ENCODE data around the gene ORM1.

Gene ORM1

DNA sequence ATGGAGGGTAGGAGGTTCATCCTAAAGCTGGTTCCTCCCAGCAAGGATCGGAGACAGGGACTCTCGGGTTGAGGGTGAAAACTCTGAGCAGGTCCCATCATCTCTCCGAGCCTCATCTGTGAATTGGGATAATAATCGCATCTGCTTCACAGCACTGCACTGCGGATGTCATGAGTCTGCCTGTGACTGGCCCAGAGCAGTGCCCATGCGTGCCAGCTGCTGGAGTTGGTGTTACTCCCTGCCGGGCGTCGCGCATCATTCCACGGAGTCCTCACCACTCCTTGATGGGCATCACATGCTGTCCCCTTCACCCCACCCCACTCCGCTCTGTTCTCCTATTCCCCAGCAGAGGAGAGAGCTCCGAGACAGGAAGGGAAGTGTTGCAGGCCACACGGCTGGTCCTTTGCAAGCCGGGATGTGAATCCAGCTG, 35.1 kb upstream of the ORM1 start:
- DNase-seq: no peak

DNA sequence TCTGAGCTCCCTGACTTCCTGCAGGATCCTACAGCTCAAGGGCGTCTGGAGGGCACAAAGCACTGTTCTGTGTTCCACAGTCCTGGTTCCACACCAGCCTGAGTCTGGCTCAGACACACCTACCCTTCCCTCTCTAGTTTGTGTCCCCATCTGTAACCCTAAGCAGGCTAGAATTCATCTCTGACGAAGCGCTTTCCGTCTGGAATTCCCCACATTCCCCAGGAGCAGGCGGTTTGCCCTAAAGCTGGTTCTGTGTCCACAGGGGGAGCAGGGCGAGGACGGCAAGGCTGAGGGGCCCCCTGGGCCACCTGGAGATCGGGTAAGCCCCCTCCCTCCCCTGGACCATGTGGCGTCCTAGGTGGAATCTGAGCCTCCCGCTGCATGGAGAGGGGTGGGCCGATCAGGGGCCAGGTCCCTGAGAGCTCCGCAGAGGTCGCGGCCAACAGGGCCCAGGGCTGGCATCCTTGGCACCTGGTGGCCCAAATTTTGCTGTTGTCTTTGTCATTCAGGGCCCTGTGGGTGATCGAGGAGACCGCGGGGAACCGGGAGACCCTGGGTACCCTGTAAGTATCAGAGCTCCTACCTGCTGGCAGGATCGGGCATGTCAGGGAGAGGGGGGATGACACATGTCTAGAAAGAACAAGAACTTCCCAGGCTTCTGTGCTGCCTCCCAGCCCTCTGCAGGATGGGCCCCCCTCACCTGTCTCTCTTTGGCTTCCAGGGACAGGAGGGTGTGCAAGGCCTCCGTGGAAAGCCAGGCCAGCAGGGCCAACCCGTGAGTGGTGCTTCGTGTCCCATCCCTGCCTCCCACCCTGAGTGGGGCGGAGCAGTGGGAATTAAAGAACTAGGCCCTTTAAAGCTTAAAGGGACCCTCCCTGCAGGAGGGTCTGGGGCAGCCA, 34.5 kb upstream of the ORM1 start:
- peak; percentile 11 for DNase-seq

DNA sequence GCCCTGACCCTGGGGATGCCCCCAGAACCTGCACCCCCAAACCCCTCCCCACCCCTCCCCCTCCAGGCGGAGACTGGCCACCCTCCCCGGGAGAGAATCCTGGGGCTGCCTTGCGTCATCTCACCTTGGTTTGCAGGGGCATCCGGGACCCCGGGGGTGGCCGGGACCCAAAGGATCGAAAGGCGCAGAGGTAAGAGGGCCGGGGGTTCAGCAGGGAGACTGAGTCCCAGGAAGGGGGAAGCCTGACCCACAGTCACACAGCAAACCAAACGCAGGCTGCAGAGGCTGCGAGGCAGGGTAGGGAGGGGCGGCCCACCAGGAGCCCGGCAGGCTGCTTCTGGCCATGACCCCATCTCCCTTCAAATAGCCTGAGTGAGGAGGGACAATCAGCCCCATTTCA, 33.8 kb upstream of the ORM1 start:
- no peak for DNase-seq

DNA sequence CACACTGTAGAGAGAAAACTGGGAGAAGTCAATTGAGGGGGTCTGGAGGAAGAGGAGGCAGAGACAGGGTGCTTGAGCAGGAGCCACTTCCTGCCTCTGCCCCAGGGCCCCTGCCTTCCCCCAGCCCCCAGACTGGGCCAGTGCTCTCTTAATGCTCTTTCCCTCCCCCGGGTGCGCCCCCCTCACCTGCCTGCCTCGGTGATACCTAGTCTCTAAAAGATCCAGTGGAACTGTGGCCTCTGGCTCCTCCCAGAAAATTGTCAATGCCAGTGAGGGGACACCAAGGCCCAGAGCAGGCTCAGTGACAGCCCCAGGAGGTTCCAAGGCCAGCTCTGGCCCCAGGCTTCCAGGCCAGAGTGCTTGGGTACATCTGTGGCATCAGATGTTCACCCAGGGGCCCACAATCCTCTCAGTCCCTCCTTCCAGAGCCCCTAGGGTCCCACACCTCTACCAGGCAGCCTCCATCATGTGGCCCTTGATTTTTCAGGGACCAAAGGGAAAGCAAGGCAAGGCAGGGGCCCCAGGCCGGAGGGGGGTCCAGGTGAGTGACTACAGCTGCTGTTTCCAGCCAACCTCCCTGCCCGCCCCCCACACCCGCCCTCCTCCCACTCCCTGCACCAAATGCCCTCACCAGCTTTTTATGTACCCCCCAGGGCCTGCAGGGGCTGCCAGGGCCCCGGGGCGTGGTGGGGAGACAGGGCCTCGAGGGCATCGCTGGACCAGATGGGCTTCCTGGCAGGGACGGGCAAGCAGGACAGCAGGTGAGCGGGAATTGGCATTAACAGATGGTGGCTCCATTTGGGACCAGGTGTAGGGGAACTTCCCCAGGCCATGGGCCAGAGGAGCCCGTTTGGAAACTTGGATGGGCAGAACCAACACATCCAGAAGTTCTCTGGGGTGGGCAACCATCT, 33.1 kb upstream of the ORM1 start:
- DNase-seq: no peak

DNA sequence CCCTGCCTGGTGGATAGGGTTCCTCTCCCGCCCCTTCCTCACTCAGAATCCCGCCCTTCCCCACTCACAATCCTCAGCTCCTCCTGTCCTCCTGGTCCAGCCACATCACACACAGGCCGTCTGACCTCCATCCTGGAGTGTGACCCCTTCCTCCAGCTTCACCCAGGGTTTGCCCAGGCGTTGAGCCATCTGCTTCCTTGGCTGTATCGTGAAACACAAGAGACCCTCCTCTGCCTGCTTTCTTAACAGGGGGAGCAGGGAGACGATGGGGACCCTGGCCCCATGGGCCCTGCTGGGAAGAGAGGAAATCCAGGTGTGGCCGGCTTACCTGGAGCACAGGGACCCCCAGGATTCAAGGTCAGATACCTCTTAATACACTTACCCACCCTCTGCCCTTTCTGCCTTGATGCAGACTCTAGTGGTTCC, 32.3 kb upstream of the ORM1 start:
- no peak for DNase-seq

DNA sequence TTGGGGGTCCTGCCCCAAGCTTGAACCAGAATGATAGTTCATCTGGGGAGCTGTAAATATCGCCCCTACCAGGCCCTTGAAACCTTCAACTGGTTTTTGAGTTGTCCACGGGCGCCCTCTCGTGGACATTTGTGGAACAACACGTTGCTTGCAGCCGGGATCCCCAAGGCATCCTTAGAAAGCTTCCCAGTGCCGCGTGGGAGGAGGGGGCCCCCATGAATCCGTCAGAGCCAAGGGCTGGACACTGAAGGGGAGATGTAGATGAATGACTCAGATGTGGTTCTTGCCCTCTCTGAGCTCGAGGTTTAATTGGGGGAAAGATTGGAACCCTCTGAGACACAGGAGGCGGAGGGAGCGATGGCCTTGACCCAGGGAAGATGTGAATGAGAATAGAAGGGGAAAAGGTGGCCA, 31.8 kb upstream of the ORM1 start:
- peak; percentile 79 for DNase-seq

DNA sequence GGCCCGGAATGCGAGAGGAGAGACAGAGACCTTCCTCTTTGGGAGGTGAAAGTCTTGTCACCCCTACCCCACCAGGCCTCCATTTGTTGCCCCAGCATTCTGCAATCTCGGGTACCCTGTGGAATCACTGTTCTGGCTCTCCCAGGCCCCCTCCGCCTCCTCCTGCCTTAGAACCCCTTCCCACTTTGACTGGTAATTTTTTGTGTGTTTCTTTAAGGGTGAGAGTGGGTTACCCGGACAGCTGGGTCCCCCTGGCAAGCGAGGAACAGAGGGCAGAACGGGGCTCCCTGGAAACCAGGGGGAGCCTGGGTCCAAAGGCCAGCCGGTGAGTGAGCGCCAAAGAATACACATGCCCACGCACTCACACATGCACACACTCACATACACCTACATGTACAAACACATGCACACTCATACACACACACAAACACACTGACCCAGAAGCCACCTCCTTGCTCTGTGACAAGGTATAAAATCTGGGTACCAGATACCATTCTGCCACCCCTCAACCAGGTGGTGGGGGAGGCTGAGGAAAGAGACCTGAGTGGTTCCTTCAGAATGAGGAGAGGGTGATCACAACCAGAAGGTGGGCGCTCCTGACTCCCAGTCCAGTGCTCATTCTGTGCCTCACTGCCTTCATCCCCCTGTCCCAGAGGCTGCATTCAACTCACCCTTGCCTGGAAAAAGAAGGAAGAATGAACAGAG, 30.9 kb upstream of the ORM1 start:
- DNase-seq: no peak

DNA sequence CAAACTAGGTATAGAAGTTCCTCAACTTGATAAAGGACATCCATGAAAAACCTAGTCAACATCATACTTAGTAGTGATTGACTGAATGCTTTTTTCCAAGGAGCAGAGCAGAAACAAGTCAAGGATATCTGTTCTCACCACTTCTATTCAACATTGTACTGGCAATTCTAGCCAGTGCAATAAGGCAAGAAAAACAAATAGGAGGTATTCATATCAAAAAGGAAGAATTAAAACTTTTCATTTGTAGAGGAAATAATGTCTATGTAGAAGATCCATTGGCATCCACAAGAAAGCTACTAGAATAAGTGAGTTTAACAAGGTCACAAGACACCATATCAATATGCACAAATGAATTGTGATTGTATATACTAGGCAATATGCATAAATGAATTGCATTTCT, 28.2 kb upstream of the ORM1 start:
- DNase-seq: no peak

DNA sequence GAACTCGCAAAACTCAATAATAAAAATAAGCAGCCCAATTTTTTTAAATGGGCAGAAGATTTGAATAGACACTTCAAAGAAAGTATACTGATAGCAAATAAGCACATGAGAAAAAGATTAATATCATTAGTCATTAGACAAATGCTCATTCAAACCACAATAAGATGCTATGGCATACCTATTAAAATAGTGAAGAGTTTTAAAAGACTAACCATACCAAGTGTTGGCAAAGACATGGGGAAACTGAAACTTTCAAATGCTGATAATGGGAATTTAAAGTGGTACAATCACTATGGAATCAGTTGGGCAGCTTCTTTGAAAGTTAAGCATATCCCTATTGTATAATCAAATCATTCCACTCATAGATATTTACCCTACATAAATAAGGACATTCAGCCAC, 26.6 kb upstream of the ORM1 start:
- no peak for DNase-seq

DNA sequence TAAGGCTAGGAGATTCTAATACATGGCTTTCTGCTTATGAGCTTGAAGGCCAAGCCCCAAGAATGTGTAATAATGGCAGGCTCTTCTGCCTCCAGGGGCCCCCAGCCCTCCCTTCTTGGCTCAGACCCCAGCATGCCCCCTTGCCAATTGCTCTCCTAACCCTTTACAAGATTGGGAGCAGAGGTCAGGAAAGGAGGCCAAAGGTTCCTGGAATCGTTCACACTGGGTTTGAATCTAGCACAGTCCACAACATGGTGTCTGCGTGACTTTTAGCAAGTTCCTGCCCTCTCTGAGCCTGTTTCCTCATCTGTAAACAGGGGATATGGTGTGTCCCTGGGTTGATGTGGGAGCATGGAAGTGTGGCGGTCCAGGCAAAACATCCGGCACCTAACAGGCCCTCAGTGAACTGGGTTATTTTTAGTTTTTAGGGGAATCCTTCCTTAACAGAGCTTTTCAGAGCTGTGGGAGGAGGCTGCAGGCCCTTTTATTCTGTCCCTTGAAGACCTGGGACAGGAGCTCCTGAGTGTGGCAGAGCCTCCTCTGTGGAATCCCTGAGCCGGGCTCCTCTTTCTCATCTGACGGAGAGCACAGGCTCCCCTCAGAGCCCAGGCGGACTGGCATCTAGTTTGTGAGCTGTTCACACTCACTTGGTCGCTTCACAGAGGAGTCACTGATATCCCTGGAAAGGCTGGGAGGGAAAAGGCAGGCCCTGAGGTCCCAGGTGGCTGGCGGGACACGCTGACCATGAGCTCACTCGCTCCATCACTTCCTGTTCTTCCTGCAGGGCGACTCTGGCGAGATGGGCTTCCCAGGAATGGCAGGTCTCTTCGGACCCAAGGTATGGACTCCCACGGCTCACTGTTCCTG, 23.4 kb upstream of the ORM1 start:
- DNase-seq: no peak

DNA sequence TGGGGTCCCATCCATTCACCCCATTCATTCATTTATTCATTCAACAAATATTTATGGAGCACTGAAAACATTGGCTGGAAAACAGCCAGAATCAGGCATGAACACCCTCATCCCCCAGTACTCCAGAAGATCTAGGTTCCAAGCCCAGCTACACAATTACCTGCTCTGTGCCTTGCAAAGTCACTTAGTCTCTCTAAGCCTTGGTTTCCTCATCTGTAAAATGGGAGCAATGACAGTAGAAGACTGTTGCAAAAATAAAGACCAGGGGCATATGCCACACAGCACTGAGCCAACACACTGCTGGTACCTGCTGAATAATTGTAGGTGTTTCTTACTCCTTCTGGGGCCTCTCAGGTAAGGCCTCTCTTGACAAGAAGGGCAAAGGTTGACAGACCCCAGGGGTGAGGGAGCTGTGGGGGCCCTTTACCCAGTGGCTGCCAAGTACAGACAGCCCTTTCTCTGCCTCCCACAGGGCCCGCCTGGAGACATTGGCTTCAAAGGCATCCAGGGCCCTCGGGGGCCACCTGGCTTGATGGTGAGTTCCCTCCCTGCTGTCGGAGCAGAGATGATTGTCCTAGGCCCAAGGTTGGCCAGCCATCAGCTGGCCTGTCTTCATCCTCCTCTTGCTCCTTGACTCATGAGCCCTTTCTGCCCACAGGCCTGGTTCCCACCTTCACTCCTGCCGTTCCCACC, 22.6 kb upstream of the ORM1 start:
- no peak for DNase-seq

DNA sequence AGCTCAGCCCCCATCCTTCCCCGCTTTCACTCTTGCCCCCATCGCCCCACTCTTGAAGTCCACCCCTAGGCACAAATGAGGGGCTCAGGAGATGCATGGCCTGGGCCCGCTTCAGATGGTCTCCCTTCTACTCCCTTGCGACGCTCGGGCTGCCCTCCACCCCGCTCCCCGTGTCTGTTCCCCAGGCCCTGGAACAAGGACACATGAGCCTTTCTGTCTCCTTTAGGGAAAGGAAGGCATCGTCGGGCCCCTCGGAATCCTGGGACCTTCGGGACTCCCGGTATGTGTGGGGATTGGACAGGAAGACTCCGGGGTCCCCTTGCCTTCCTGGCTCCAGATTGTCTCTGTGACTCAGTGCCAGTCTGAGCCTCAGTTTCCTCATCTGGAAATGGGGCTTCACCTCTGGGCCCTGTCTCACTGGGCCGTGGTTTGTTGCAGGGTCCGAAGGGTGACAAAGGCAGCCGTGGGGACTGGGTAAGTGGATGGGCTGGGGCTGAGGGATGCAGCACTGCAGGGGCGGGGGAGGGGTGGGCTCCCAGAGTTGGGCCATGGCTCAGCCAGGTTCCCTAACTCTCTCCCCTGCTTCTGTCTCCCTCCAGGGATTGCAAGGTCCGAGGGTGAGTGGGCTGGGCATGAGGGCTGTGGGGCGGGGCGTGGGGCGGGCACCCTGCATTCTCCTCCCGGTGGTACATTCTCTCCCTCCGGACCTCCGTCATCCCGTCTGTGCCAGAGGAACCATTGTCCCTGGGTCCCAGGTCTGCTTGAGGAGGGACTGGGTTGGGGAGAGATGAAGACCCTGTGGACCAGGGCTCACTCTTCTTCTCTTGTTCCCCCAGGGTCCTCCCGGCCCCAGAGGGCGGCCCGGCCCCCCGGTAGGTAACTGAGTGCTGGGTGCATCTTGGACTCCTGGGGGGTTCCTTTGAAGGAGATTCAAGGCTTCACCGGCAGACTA, 21.8 kb upstream of the ORM1 start:
- no peak for DNase-seq

DNA sequence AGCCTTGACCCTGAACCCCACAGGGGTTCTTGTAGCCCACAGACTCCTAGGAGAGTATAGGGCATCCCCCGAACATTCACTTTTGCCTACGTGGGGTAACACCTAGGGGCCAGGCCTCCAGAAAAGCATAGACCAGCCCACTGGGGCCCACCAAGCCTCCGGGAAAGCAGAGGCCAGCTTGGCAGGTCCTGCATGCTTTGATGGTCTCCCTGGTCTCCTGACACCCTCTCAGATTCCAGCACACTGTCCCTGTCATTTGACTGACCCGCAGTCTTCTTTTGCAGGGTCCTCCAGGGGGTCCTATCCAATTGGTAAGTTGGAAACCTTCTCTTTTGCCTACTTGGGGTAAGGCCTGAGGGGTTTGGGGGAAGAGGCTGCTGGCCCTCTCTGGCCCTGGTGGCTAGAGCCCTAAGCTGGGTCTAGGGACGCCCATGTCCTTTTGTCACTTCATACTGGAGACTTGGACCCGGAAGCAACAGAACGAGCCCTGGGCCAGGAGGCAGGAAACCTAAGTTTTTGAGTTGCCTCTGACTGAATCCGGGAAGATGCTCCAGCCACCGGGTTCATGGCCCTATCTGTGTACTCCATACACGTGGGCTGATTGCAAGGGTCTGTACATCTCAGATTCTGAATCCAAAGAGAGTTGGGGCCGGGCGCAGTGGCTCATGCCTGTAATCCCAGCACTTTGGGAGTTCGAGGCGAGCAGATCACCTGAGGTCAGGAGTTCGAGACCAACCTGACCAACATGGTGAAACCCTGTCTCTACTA, 20.9 kb upstream of the ORM1 start:
- DNase-seq: no peak

DNA sequence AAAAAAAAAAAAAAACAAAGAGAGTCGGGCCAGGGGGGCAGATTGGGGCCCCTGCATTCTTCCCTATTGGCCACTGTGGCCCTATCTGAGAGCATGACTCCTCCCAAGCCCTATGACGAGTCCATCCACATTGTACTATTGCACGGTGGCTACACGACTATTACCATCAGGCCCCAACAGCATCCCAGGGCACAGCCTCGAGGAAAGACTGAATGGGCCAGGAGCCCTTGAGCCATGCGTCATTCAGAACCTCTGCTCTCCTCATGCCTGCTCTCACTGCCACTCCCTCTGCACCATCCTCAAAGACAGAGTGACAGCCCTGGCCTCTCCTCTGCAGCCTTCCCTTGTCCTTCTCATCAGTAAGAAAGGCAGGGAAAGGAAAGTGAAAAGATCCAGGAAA, 20.2 kb upstream of the ORM1 start:
- DNase-seq: no peak

DNA sequence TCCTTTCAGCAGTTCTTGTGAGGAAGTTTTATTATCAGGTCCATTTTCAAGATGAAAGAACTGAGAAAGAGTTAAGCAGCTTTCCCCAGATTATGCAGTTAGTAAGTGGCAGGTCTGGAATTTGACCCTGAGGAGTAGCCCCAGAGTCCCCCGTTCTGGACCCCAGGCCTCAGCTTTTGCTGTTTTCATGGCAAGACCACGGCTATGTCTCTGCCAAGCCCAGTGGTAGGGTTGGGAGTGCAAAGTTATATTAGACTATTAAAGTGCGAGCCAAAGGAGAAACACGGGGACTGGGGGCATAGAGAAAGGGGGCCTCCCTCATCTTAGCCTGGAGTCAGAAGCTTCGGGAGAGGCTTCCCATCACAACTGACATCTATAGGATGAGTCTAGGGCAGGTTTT, 19.3 kb upstream of the ORM1 start:
- no peak for DNase-seq

DNA sequence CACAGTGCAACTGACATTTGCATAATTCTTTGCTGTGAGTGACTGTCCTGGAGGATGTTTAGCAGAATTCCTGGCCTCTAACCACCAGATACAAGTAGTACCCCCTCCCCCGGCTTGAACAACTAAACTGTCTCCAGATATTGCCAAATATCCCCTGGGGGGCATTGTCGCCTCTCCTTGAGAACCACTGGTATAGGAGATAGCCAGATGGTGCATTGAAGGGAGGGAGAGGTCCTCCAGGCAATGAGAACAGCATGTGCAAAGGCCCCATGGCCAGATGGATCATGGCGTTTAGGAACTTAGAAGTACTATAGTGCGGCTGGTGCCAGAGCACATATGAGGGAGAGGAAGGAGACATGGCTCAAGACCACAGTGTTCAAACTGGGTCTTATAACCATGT, 18.9 kb upstream of the ORM1 start:
- no peak for DNase-seq

DNA sequence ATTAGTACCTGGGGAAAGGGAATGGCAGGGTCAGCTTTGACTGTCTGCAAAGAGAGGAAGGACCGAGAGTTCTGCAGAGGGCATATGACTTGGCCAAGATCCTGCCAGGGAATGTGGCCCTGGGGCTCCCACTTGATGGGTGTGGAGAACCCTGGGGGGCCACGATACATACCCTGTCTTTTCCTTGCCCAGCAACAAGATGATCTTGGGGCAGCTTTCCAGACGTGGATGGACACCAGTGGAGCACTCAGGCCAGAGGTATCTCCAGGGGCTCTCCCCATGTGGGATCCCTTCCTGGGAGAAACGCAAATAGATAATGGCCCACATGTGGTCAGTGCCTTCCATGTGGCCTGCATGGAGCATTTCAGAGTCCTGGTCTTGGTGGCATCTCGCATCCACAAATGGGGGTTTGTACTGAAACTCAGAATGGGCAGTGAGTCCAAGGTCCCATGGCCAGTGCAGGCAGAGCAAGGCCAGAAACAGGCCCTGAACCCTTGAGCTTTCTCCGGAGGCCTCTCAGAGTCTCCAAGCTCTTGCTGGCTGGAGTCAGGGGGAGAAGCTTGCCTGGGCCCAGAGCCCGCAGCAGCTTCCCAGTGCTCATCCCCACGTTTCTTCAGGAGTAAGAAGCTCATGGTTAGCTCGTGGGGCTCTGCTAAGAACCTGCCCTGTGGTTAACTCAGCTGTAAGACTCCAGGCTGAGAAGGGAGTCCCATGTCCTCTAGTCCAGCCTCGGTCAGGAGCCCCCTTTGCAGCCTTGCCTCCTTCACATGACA, 18.3 kb upstream of the ORM1 start:
- no peak for DNase-seq

DNA sequence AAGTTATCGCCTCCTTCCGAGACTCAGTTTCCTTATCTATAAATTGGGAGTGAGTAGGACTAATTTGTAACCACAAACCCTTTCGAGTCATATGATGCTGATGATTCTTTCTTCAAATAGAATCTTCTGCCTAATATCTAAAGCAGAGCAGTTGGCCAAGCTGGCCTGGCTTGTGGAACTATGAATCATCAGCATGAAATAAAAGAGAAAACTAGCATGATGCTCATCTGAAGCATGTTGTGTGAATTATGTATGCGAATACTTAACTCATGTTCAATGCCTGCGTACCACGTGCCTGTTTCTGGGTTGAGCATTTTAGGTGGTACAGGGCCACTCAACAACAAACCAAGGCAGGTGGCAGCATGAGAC, 15.0 kb upstream of the ORM1 start:
- DNase-seq: no peak
